PFSK-1 (cell line): ENCODE results near the gene TULP4.

Experiments
- POLR2AphosphoS5 ChIP-seq: IDR thresholded peaks from 2 replicates; pipeline ENCODE4 v1.6.1; 2012; ENCODE audit warnings: low read depth, mild to moderate bottlenecking, control low read depth, low read length, moderate library complexity
- TAF1 ChIP-seq: IDR thresholded peaks from 2 replicates; pipeline ENCODE4 v1.6.1; 2012; ENCODE audit warnings: low read length, control low read depth, borderline replicate concordance; ENCODE audit not compliant: insufficient read depth

- TF ChIP-seq TAF1 (no peak), POLR2AphosphoS5 (no peak)
Observed at GRCh38 chr6:158262755-158263154, 49.5 kb upstream of the TULP4 start.
